ENCODE data around the gene RAB31. TPM values are rescaled to one million over a fixed set of nuclear protein-coding genes. Genes with fewer than 3 reads are reported as not detected.

RAB31 gene
- total RNA-seq, 1 donor from 2014 or later, result 19.7 TPM

GRCh38 chr18:9774150-9774549 is 66.0 kb downstream of the RAB31 start:
- no peak overlapping the region for H3K27ac Mint-ChIP-seq
- no peaks in the 10 kb centered on the region for H3K36me3 Mint-ChIP-seq
- peaks cover 13% of the 10 kb centered on the region for H3K4me1 Mint-ChIP-seq (ENCODE audit: unreplicated experiment)
- no peak for TF ChIP-seq CTCF (conservative IDR thresholded peaks at IDR 0.05)
- H3K9me3 Mint-ChIP-seq, result no peaks in the 10 kb centered on the region
- H3K27me3 Mint-ChIP-seq, result no peaks in the 10 kb centered on the region
- no peak overlapping the region for H3K4me3 Mint-ChIP-seq
- DNase-seq (ENCODE audit: extremely low spot score, unreplicated experiment), result no peak

- Mint-ChIP-seq H3K4me1 (ENCODE audit: unreplicated experiment) (peaks cover 13% of the 10 kb centered on the region), H3K9me3 (no peaks in the 10 kb centered on the region), H3K27ac (no peak overlapping the region), H3K27me3 (no peaks in the 10 kb centered on the region), H3K4me3 (no peak overlapping the region), H3K36me3 (no peaks in the 10 kb centered on the region)
- DNase-seq (ENCODE audit: extremely low spot score, unreplicated experiment), result no peak
- TF ChIP-seq CTCF (conservative IDR thresholded peaks at IDR 0.05), result no peak
Observed at GRCh38 chr18:9775178-9775577, 67.1 kb downstream of the RAB31 start.

- Mint-ChIP-seq H3K36me3 (no peaks in the 10 kb centered on the region), H3K27ac (no peak overlapping the region), H3K4me1 (ENCODE audit: unreplicated experiment) (no peaks in the 10 kb centered on the region), H3K27me3 (no peaks in the 10 kb centered on the region), H3K4me3 (no peak overlapping the region), H3K9me3 (no peaks in the 10 kb centered on the region)
- no peak for TF ChIP-seq CTCF (conservative IDR thresholded peaks at IDR 0.05)
- DNase-seq (ENCODE audit: extremely low spot score, unreplicated experiment), result no peak
Observed at GRCh38 chr18:9779630-9780029, 71.5 kb downstream of the RAB31 start.

GRCh38 chr18:9782073-9782857 is 74.2 kb downstream of the RAB31 start:
- no peak overlapping the region for H3K4me3 Mint-ChIP-seq
- TF ChIP-seq CTCF (conservative IDR thresholded peaks at IDR 0.05), result no peak

GRCh38 chr18:9786631-9787030 is 78.5 kb downstream of the RAB31 start:
- no peaks in the 10 kb centered on the region for H3K4me1 Mint-ChIP-seq (ENCODE audit: unreplicated experiment)
- H3K4me3 Mint-ChIP-seq, result no peak overlapping the region
- no peaks in the 10 kb centered on the region for H3K27me3 Mint-ChIP-seq
- H3K36me3 Mint-ChIP-seq, result no peaks in the 10 kb centered on the region
- TF ChIP-seq CTCF (conservative IDR thresholded peaks at IDR 0.05), result no peak
- no peak for DNase-seq (ENCODE audit: extremely low spot score, unreplicated experiment)
- peaks cover 13% of the 10 kb centered on the region for H3K9me3 Mint-ChIP-seq
- H3K27ac Mint-ChIP-seq, result no peak overlapping the region

More at GRCh38 chr18:9782073-9782857, 74.2 kb downstream of the RAB31 start:
- no peaks in the 10 kb centered on the region for H3K4me1 Mint-ChIP-seq (ENCODE audit: unreplicated experiment)
- H3K36me3 Mint-ChIP-seq, result no peaks in the 10 kb centered on the region
- H3K9me3 Mint-ChIP-seq, result peaks cover 4% of the 10 kb centered on the region
- DNase-seq (ENCODE audit: extremely low spot score, unreplicated experiment), result no peak
- H3K27ac Mint-ChIP-seq, result no peak overlapping the region
- no peaks in the 10 kb centered on the region for H3K27me3 Mint-ChIP-seq

Data from type B pancreatic cell (in vitro differentiated cells).